Chondrocyte (in vitro differentiated cells): ENCODE measurements around the gene PDCD6IP. TPM values are rescaled to one million over a fixed set of nuclear protein-coding genes. Genes with fewer than 3 reads are reported as not detected.

Source experiments
- DNase-seq: peaks from one replicate; pipeline ENCODE4 v3.0.0; 2021; ENCODE audit warnings: mixed read lengths, low spot score
- H3K27ac Mint-ChIP-seq: one replicate; pipeline ENCODE4 v1.8.0; 2021; ENCODE audit warnings: mild to moderate bottlenecking, moderate library complexity, mixed read lengths; ENCODE audit not compliant: unreplicated experiment
- H3K27me3 Mint-ChIP-seq: 2 replicates; pipeline ENCODE4 v1.8.0; 2021; ENCODE audit warnings: low read depth, mixed read lengths
- H3K36me3 Mint-ChIP-seq: 2 replicates; pipeline ENCODE4 v1.8.0; 2021; ENCODE audit warnings: low read depth, mixed read lengths
- H3K4me1 Mint-ChIP-seq: 2 replicates; pipeline ENCODE4 v1.8.0; 2021; ENCODE audit warnings: low read depth, mild to moderate bottlenecking, mixed read lengths
- H3K4me3 Mint-ChIP-seq: one replicate; pipeline ENCODE4 v1.8.0; 2021; ENCODE audit warnings: mild to moderate bottlenecking, moderate library complexity, mixed read lengths; ENCODE audit not compliant: unreplicated experiment
- H3K9me3 Mint-ChIP-seq: 2 replicates; pipeline ENCODE4 v1.8.0; 2021; ENCODE audit warnings: low read depth, mixed read lengths
- CTCF ChIP-seq: fragments of 200-600 bp; sonication (generic); IDR thresholded peaks from 2 replicates; pipeline ENCODE4 v1.5.0; 2021; ENCODE audit warnings: antibody characterized with exemption, mild to moderate bottlenecking, moderate library complexity
- total RNA-seq: library from RNA; stranded (reverse); gene quantifications from 3 replicates; pipeline ENCODE4 v1.2.1, GENCODE V29; 2021

Gene PDCD6IP
- total RNA-seq, 1 donor from 2014 or later: 260 TPM

DNA sequence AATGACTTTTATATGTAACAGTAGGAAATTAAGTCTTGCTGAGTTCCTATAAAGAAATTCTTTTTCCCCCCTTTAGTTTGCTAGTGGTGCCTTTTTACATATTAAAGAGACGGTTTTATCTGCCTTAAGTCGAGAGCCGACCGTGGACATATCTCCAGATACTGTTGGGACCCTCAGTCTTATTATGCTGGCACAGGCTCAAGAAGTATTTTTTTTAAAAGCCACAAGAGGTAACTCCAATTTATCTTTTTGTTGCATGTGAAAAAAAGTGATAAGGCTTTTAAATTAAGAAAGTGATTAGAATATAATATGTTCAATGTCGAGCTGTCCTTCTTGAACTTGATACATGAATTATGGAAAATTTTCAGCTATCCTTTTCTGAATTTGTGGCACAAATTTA, 26.7 kb downstream of the PDCD6IP start:
- H3K4me1 Mint-ChIP-seq: peaks cover 10% of the 10 kb centered on the region
- no peak overlapping the region for H3K27ac Mint-ChIP-seq
- DNase-seq: no peak
- TF ChIP-seq CTCF: no peak
- no peaks in the 10 kb centered on the region for H3K9me3 Mint-ChIP-seq
- H3K4me3 Mint-ChIP-seq: no peak overlapping the region
- peaks cover 33% of the 10 kb centered on the region for H3K36me3 Mint-ChIP-seq
- H3K27me3 Mint-ChIP-seq: no peaks in the 10 kb centered on the region

DNA sequence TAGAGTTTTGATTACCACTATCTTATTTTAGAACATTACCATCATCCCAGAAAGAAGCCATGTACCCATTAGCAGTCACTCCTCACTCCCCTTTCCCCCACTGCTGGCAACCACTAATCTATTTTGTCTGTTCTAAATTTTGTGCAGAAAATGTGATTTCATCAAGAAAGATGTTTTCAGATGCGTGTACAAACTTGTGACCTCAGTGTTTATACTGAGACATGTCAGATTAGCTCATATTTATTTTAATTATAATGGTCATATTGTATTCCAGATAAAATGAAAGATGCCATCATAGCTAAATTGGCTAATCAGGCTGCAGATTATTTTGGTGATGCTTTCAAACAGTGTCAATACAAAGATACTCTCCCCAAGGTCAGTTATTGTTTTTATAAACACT, 27.8 kb downstream of the PDCD6IP start:
- H3K36me3 Mint-ChIP-seq: peaks cover 34% of the 10 kb centered on the region
- H3K9me3 Mint-ChIP-seq: no peaks in the 10 kb centered on the region
- DNase-seq: no peak
- no peak overlapping the region for H3K27ac Mint-ChIP-seq
- no peak for TF ChIP-seq CTCF
- H3K4me1 Mint-ChIP-seq: peaks cover 17% of the 10 kb centered on the region
- no peak overlapping the region for H3K4me3 Mint-ChIP-seq
- H3K27me3 Mint-ChIP-seq: no peaks in the 10 kb centered on the region

GRCh38 chr3:33826688-33827087, 28.3 kb downstream of the PDCD6IP start:
- no peak for DNase-seq
- Mint-ChIP-seq H3K27ac (no peak overlapping the region), H3K4me3 (no peak overlapping the region), H3K36me3 (peaks cover 30% of the 10 kb centered on the region), H3K9me3 (no peaks in the 10 kb centered on the region), H3K4me1 (peaks cover 13% of the 10 kb centered on the region), H3K27me3 (no peaks in the 10 kb centered on the region)
- no peak for TF ChIP-seq CTCF

DNA sequence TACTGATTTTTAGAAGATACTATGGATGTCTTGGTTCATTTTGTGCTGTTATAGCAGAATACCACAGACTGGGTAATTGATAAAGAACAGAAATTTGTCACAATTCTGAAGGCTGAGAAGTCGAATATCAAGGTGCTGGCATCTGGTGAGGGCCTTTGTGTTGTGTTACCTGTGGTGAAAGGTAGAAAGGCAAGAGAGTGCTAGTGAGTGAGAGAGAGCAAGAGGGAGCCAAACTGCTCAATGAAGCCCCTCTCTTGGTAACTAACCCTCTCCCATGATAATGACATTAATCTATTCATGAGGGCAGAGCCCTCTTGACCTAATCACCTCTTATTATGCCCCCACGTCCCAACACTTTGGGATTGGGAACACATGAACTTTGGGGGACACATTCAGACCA, 31.3 kb downstream of the PDCD6IP start:
- peaks cover 23% of the 10 kb centered on the region for H3K4me1 Mint-ChIP-seq
- peaks cover 22% of the 10 kb centered on the region for H3K36me3 Mint-ChIP-seq
- no peak for DNase-seq
- no peaks in the 10 kb centered on the region for H3K27me3 Mint-ChIP-seq
- H3K4me3 Mint-ChIP-seq: no peak overlapping the region
- H3K9me3 Mint-ChIP-seq: no peaks in the 10 kb centered on the region
- H3K27ac Mint-ChIP-seq: no peak overlapping the region
- no peak for TF ChIP-seq CTCF

GRCh38 chr3:33831053-33831452, 32.6 kb downstream of the PDCD6IP start:
- Mint-ChIP-seq H3K27me3 (no peaks in the 10 kb centered on the region), H3K9me3 (no peaks in the 10 kb centered on the region), H3K27ac (no peak overlapping the region), H3K4me3 (no peak overlapping the region), H3K4me1 (peaks cover 23% of the 10 kb centered on the region), H3K36me3 (peaks cover 24% of the 10 kb centered on the region)
- TF ChIP-seq CTCF: no peak
- DNase-seq: no peak
